ENCODE results near the gene TTLL8. TPM values are rescaled to one million over a fixed set of nuclear protein-coding genes. Genes with fewer than 3 reads are reported as not detected.
"Not testable (repeated sequence)": the region's sequence is repeated elsewhere in the genome, so short reads cannot be mapped to it uniquely, and the experiment has no call there.

TTLL8 gene
- polyA plus RNA-seq, 1 donor from 2014 or later = not detected

DNA sequence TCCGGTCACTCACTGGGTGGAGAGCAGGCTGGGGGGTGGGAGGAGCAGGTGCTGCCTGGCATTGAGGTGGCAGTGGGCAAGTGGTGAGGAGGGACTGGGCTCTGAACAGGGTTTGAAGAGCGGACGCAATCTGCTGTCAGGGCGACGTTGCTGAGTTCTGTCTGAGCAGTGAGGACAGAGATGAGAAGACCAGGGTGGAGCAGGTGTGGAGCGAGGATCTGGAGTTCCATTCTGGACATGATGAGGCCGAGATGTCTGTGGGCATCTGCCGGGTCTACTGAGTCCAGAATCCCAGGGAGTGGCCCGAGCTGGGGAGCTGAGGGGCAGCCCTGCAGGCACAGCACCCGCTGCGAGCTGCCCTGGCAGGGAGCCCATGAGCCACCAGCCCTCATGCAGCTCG lies 29.5 kb upstream of the TTLL8 start:
- Mint-ChIP-seq H3K4me1 (peaks cover 5 to 8% (median 7%) of the 10 kb centered on the region in 3 donors), H3K36me3 (no peaks in the 10 kb centered on the region), H3K9me3 (peaks cover 7 to 10% (median 9%) of the 10 kb centered on the region in 3 donors), H3K27ac (no peak overlapping the region), H3K27me3 (peaks cover 24% of the 10 kb centered on the region), H3K4me3 (peak overlapping the region in 1 of 4 donors; percentile 45)

DNA sequence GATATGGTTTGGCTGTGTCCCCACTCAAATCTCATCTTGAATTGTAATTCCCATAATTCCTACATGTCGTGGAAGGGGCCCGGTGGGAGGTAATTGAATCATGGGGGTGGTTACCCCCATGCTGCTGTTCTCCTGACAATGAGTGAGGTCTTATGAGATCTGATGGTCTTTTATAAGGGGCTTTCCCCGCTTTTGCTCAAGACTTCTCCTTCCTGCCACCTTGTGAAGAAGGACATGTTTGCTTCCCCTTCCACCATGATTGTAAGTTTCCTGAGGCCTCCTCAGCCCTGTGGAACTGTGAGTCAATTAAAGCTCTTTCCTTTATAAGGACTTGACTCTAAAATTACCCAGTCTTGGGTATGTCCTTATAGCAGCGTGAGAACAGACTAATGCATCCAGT lies 28.9 kb upstream of the TTLL8 start:
- not testable (repeated sequence) for H3K36me3 Mint-ChIP-seq, H3K27ac Mint-ChIP-seq, H3K4me1 Mint-ChIP-seq
- Mint-ChIP-seq H3K4me3 (peak overlapping the region in 1 of 4 donors; percentile 79), H3K27me3 (peaks cover 28% of the 10 kb centered on the region), H3K9me3 (peaks cover 7 to 10% (median 9%) of the 10 kb centered on the region in 3 donors)

DNA sequence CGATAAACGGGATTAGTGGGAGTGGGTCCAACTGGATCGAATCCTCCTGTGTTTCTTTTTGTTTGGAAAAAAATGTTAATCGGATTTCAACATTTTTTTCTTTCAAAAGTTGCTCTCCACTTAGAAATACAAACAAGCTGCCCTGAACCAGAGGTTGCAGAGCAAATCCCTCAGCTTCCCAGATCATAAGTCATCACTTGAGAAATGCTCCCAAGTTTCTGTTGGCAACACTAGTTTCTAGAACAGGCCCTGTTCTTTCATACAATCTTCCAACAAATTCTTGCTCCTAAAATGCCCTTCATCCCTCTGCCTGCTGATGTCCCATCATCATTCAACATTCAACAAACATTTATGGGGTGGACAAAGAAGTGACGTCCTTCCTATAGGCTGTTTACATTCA lies 28.4 kb upstream of the TTLL8 start:
- H3K4me1 Mint-ChIP-seq = peaks cover 5 to 8% (median 7%) of the 10 kb centered on the region in 3 donors
- no peaks in the 10 kb centered on the region for H3K36me3 Mint-ChIP-seq
- no peak overlapping the region for H3K27ac Mint-ChIP-seq
- H3K27me3 Mint-ChIP-seq = peaks cover 31% of the 10 kb centered on the region
- peaks cover 7 to 10% (median 9%) of the 10 kb centered on the region in 3 donors for H3K9me3 Mint-ChIP-seq
- peak overlapping the region in 1 of 4 donors; percentile 79 for H3K4me3 Mint-ChIP-seq

DNA sequence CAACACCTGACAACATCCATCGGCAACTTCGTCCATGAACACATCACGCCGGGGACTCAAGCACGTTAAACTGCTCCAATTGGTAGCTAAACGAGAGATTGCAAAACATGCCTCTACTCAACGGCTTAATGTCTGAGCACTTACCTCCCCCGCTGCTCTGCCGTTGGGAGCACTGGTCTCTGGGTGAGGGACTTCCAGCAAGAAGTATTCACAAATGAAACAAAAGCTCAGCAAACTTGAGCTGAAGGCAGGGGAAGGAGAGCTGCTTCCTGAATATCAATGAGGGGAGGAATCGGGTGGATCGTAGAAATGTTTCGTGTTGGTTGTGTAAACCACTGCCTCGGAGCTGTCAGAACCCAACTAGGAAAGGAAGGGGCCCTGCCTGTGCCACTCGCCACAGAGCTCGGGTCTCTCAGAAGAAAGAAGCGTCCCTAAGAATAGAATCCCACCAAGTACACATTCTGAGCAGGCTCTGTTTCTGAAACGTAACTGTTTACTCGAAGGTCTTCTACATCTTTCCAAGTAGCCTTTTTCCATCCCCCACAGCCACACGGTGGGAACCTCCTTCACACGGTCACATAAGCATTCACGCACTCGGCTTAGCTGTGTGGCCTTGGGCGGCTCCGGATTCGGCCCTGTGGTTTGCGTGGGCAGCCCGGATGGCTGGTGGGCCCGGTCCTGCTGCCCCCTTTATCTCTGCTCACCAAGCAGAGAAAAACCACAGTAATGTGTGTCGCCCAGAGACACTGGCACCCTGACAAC lies 27.3 kb upstream of the TTLL8 start, which contains the start of gene MLC1:
TSS of gene MLC1 (minus strand) at position 216 of the 762 bp plus-strand sequence. CDS start 524 bp downstream, outside the sequence.
- peaks cover 5 to 8% (median 7%) of the 10 kb centered on the region in 3 donors for H3K4me1 Mint-ChIP-seq
- peaks cover 7 to 10% (median 9%) of the 10 kb centered on the region in 3 donors for H3K9me3 Mint-ChIP-seq
- no peaks in the 10 kb centered on the region for H3K36me3 Mint-ChIP-seq
- peaks cover 34% of the 10 kb centered on the region for H3K27me3 Mint-ChIP-seq
- peak within 1 kb of the TSS in 1 of 3 donors; percentile 31 for H3K27ac Mint-ChIP-seq
- peak within 1 kb of the TSS in 3 of 4 donors; percentile 32 to 71 (median 62) for H3K4me3 Mint-ChIP-seq

DNA sequence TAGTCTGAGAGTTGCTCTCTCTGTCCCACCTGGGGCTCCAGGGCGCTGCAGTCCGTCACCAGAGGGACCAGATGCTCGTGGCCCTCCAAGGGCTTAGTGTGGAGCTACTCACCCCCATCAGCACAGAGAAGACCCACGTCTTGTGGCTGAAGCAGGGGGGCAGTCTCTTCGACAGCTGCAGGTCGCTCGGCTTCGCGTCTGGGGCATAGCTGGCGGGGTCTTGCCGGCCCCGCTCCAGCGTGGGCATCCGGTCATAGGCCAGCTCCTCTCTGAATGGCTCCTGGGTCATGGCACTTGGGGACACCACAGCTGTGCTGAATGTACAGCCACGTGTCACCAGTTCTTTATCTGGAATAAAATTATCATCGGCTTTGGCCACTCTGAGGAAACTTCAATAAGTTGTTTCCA lies 26.5 kb upstream of the TTLL8 start:
- Mint-ChIP-seq H3K27me3 (peaks cover 36% of the 10 kb centered on the region), H3K4me3 (no peak overlapping the region), H3K4me1 (peaks cover 5 to 8% (median 7%) of the 10 kb centered on the region in 3 donors), H3K9me3 (peaks cover 7 to 10% (median 9%) of the 10 kb centered on the region in 3 donors), H3K27ac (no peak overlapping the region), H3K36me3 (no peaks in the 10 kb centered on the region)

DNA sequence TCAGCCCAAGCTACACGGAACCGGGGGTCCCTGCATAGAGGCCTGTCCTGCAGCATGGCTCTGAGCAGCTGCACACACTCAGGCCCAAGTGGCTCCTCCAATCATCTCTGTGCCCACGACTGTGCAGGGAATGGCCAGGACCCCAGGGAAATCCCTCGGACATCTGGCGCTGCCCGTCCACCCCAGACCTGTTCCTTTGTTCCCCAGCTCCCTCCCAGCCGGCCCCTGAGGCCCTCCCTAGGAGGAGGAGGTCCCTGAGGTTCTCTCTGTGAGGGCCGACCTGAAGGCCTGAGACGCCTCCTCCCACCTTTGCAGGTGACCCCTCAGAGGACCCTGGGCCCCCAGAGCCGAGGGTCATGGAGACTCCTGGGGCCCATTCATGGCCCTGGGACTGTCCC lies 26.0 kb upstream of the TTLL8 start:
- Mint-ChIP-seq H3K27me3 (peaks cover 36% of the 10 kb centered on the region), H3K9me3 (peaks cover 4 to 10% (median 9%) of the 10 kb centered on the region in 3 donors), H3K4me1 (peaks cover 5 to 8% (median 7%) of the 10 kb centered on the region in 3 donors), H3K36me3 (no peaks in the 10 kb centered on the region), H3K4me3 (no peak overlapping the region), H3K27ac (no peak overlapping the region)

DNA sequence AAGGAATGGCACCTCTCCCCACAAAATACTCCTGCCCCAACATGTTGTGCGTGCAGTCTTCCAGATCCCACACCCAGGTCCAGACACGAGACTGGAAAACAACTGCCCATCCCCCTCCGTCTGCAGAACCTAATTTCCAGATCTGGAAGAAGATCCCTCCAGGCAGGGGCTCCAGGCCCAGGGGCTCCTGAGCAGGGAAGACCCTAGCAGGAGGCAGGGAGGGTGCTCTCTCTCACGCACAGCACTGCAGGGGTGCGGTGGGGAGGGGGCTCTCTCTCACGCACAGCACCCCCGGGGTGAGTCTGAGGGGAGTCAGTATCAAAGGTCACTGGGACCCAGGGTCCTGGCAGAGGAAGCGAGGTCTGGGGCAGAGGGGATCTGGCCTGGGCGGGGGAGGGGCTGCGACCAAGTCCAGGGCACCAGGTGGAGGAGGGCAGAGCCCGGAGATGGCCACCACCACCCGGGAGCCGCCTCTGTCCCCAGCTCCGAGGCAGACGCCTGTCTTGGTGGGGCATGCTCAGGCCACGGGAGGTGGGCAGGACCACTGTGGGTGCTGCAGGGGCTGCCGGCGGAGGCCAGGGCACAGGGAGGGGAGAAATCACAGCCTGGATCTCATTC lies 25.5 kb upstream of the TTLL8 start:
- Mint-ChIP-seq H3K4me3 (no peak overlapping the region), H3K27ac (no peak overlapping the region), H3K36me3 (no peaks in the 10 kb centered on the region), H3K27me3 (peaks cover 36% of the 10 kb centered on the region), H3K4me1 (peaks cover 5 to 8% (median 7%) of the 10 kb centered on the region in 3 donors), H3K9me3 (peaks cover 4 to 10% (median 9%) of the 10 kb centered on the region in 3 donors)

DNA sequence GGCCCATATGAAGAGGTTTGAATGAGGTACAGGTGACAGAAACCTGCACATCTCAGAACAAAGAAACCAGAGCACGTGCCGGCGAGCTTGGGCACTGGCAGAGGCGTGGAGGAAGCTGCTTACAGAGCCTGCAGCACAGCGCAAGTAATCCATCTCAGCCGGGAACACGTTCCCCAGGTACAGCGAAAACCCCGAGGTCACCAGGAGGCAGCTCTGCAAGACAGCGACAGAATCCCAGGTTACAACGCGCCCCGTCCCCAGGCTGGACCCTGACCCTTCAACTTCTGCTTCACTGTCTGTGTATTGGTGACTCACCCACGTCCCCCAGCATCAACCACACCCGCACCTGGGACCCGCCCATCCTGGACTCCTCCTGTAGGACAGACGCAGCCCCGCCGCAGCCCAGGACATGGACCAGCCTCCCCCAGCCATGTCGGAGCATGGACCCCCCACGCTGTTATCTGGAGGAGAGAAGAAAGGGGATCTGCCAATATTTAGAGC lies 24.9 kb upstream of the TTLL8 start:
- no peak overlapping the region for H3K4me3 Mint-ChIP-seq
- peaks cover 5 to 8% (median 7%) of the 10 kb centered on the region in 3 donors for H3K4me1 Mint-ChIP-seq
- no peak overlapping the region for H3K27ac Mint-ChIP-seq
- peaks cover 4 to 10% (median 9%) of the 10 kb centered on the region in 3 donors for H3K9me3 Mint-ChIP-seq
- no peaks in the 10 kb centered on the region for H3K36me3 Mint-ChIP-seq
- H3K27me3 Mint-ChIP-seq = peaks cover 40% of the 10 kb centered on the region

DNA sequence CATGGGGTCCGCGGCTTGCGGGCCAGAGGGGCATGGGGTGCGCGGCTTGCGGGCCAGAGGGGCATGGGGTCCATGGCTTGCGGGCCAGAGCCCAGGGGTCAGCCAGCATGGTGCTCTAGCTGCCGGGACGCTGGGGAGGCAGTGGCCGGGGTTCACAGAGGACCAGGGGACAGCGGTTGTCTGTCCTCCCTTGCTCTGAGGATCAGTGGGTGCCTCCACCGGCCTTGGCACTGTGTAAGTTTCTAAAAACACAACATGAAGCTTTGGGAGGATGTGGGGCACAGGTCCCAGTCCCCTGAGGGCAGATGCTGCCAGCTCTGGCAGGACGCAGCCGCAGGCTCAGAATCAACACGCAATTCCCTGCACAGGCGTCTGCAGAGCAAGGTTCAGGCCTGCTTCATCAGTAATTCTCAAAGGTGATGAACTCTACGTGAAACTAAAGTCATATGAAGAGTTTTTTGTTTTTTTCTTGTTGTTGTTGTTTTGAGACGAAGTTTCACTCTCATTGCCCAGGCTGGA lies 24.2 kb upstream of the TTLL8 start:
- Mint-ChIP-seq H3K27ac (no peak overlapping the region), H3K27me3 (peaks cover 38% of the 10 kb centered on the region), H3K36me3 (no peaks in the 10 kb centered on the region), H3K9me3 (peaks cover 4 to 8% (median 8%) of the 10 kb centered on the region in 3 donors), H3K4me3 (no peak overlapping the region), H3K4me1 (peaks cover 5 to 8% (median 7%) of the 10 kb centered on the region in 3 donors)

DNA sequence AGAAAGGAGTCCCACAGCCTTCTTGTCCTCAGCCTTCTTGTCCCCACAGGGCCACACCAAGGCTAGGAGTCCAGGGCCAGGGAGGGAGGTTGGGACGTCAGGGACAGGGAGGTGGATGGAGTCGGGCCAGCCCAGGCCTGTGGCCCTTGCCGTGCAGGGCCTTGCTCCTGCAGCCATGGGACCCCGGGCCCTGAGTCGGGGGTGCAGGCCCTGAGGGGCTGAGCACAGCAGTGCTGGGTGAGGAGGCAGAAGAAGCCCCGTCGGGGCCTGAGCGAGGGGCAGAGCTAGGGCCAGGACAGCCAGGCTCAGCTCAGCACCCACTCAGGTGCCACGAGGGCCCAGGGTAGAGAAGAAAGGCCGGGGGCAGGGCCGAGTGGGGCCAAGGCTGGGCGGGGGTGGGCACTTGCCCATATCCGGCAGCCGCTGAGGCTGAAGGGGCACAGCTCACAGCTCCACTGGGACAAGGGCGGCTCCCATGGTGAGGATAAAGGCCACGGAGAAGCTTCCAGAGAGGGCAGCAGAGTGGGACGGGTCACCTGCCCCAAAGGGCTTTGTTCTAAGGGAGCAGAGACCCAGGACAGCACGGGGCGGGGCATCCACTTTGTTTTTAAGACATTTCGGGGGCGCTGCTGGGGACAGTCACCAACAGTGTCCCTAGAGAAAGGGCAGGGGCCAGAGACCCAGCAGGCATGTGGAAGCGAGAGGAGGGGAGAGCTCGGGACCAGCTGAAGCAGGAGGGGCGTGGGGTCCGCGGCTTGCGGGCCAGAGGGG lies 23.5 kb upstream of the TTLL8 start:
- H3K27me3 Mint-ChIP-seq = peaks cover 38% of the 10 kb centered on the region
- H3K9me3 Mint-ChIP-seq = peaks cover 0 to 2% (median 1%) of the 10 kb centered on the region in 3 donors
- no peaks in the 10 kb centered on the region for H3K36me3 Mint-ChIP-seq
- no peak overlapping the region for H3K4me3 Mint-ChIP-seq
- H3K27ac Mint-ChIP-seq = no peak overlapping the region
- peaks cover 6 to 8% (median 7%) of the 10 kb centered on the region in 3 donors for H3K4me1 Mint-ChIP-seq

DNA sequence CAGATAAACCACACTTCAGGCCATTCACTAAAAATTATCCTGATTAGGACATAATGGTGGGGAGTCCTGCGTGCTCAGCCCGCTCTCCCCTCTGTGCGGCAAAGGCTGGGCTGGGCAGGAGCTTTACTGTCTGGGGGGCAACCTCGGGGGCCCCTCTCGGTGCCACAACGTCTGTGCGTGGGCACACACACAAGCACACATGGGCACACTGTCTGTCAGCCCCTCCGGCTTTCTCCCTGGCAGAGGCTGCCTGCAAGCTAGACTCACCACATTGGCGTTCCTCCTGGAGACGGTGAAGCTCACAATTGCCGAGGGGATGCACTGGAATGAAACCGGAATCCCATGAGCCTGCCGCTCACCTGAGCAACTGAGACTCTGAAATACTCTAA lies 22.0 kb upstream of the TTLL8 start:
- Mint-ChIP-seq H3K4me3 (no peak overlapping the region), H3K4me1 (peaks cover 2 to 6% (median 3%) of the 10 kb centered on the region in 3 donors), H3K27ac (no peak overlapping the region), H3K27me3 (peaks cover 37% of the 10 kb centered on the region), H3K36me3 (no peaks in the 10 kb centered on the region), H3K9me3 (peaks cover 0 to 2% (median 0%) of the 10 kb centered on the region in 3 donors)

DNA sequence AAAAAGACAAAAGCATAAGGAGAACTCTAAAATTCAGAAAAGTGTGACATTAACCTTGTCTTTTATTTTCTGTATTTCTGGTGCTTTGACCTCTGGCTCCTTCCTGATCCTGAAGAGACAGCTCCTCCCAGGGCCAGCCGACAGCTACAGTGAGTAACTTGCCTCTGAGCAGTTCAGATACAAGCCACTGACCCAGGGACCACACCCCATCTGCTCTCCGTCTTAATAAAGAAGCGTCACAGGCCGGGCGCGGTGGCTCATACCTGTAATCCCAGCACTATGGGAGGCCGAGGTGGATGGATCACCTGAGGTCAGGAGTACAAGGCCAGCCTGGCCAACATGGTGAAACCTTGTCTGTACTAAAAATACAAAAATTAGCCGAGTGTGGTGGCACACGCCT lies 20.7 kb upstream of the TTLL8 start:
- Mint-ChIP-seq H3K9me3 (peaks cover 0 to 2% (median 0%) of the 10 kb centered on the region in 3 donors), H3K27me3 (peaks cover 30% of the 10 kb centered on the region), H3K36me3 (no peaks in the 10 kb centered on the region), H3K4me1 (peaks cover 0 to 4% (median 3%) of the 10 kb centered on the region in 3 donors), H3K4me3 (no peak overlapping the region), H3K27ac (no peak overlapping the region)

DNA sequence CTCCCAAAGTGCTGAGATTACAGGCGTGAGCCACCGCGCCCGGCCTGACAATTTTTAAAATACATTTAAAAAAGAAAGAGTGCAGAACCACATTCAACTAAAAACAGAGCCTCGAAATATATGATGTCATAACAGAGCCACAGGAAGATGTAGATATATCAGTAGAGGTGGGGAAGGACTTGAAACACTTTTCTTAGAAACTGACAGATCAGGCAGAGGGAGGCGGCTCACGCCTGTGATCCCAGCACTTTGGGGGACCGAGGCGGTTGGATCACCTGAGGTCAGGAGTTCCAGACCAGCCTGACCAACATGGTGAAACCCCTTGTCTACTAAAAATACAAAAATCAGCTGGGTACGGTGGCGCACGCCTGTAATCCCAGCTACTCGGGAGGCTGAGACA lies 20.1 kb upstream of the TTLL8 start:
- no peak overlapping the region for H3K4me3 Mint-ChIP-seq
- H3K4me1 Mint-ChIP-seq = peaks cover 0 to 4% (median 3%) of the 10 kb centered on the region in 3 donors
- peak overlapping the region in 1 of 3 donors; percentile 73 for H3K27ac Mint-ChIP-seq
- no peaks in the 10 kb centered on the region for H3K36me3 Mint-ChIP-seq
- H3K9me3 Mint-ChIP-seq = peaks cover 0 to 2% (median 0%) of the 10 kb centered on the region in 3 donors
- H3K27me3 Mint-ChIP-seq = peaks cover 26% of the 10 kb centered on the region

All from IgD-negative memory B cell (primary cell).